Heart left ventricle (tissue), 16 donors: Measurements from ENCODE around the gene CNPY4. TPM values are rescaled to one million over a fixed set of nuclear protein-coding genes. Genes with fewer than 3 reads are reported as not detected.
A peak's percentile ranks its signal among the peaks of the same experiment; 100 is the strongest.

Source experiments
- ATAC-seq, 4 donors: fragments of 200-7000 bp; cut with Tn5 transposase; one replicate each; pipeline ENCODE4 v1.9.1; 2020 to 2022; ENCODE audit warnings: moderate library complexity in 4 of 4, mild to moderate bottlenecking in 3 of 4, moderate number of reproducible peaks in 1 of 4
- DNase-seq, 5 donors: peaks; one replicate each; pipeline ENCODE4 v3.0.0-alpha.2; 2020
- H3K27ac ChIP-seq, 12 donors: fragments of 200-600 bp; sonication (generic) in 4 of 12; one replicate each; pipeline versions ENCODE4 v1.5.0 to v1.8.0; 2016 to 2022; ENCODE audit warnings: mild to moderate bottlenecking in 2 of 12
- H3K27me3 ChIP-seq, 9 donors: fragments of 200-600 bp; sonication (generic) in 2 of 9; one replicate each; pipeline versions ENCODE4 v1.5.1 to v1.8.0; 2016 to 2022; ENCODE audit warnings: mild to moderate bottlenecking in 3 of 9
- H3K36me3 ChIP-seq, 9 donors: fragments of 200-600 bp; sonication (generic) in 2 of 9; one replicate each; pipeline versions ENCODE4 v1.5.0 to v1.8.0; 2018 to 2022; ENCODE audit warnings: mild to moderate bottlenecking in 2 of 9
- H3K4me1 ChIP-seq, 12 donors: fragments of 200-600 bp; sonication (generic) in 4 of 12; one replicate each; pipeline versions ENCODE4 v1.5.0 to v1.8.0; 2016 to 2022; ENCODE audit warnings: mild to moderate bottlenecking in 3 of 12
- H3K4me3 ChIP-seq, 12 donors: fragments of 200-600 bp; sonication (generic) in 4 of 12; one replicate each; pipeline versions ENCODE4 v1.5.0 to v1.8.0; 2017 to 2022; ENCODE audit warnings: mild to moderate bottlenecking in 9 of 12, moderate library complexity in 4 of 12
- H3K9me3 ChIP-seq, 12 donors: fragments of 200-600 bp; sonication (generic) in 4 of 12; one replicate each; pipeline versions ENCODE4 v1.5.0 to v1.8.0; 2016 to 2022; ENCODE audit warnings: mild to moderate bottlenecking in 1 of 12
- CTCF ChIP-seq, 12 donors: fragments of 200-600 bp; sonication (generic) in 4 of 12; IDR thresholded peaks; one replicate each; pipeline versions ENCODE4 v1.5.0 to v1.8.0; 2018 to 2022; ENCODE audit warnings: antibody characterized with exemption in 12 of 12, mild to moderate bottlenecking in 5 of 12
- POLR2A ChIP-seq, 2 donors: fragments of 450-650 bp; IDR thresholded peaks; one replicate each; pipeline ENCODE4 v1.6.1; 2017; ENCODE audit warnings: antibody characterized with exemption in 2 of 2, mild to moderate bottlenecking in 2 of 2, moderate library complexity in 2 of 2
- WGBS, 4 donors: extraction: QIAGEN DNeasy Blood & Tissue Kit in 2 of 4; methylation state at CpG; one replicate each; pipeline versions ENCODE4 v1.1.5 to v1.1.7; 2013 to 2018; 5-methylcytosine and 5-hydroxymethylcytosine counted together
- intact Hi-C, 10 donors: fragments of 100-400 bp; cut with DNase I; formaldehyde crosslinking; loops; one replicate each; pipeline versions ENCODE4 v1.11.1 to v1.14.2; 2022
- polyA plus RNA-seq, 2 donors: library from polyadenylated mRNA; stranded (reverse); fragments of 200-250 nt; gene quantifications; one replicate each; pipeline ENCODE4 v1.2.3, GENCODE V29; 2013
- total RNA-seq, 9 donors: library from RNA; depleted of rRNA in 2 of 9; stranded (reverse); fragments of >200 nt in 2 of 9; fragmentation: NEBNext Ultra II Directional in 3 of 9; extraction: Animal tissue kit (Norgen Biotek cat#: 25700) in 3 of 9; gene quantifications; one replicate each; pipeline versions ENCODE4 v1.1.0 to v1.2.4, GENCODE V29; 2016 to 2023
- donor health status: ischemic (EF 13 %, LVEDD 7.1; RV severe dilation, severe dysfunction).
- donor health status: healthy with polysubstance abuse.
- donor health status: DM: no; HTN: yes; CAD: no.
- donor health status: DM: no; HTN: no; CAD: no.
- donor health status: ischemic (EF 25% LVEDD 6.9; RV normal size, moderate dysfunction).
- donor health status: ischemic (EF 25% LVEDD 5.7; RV mildly dilated, moderate dysfunction).
- donor health status: healthy.
- donor health status: DM: yes; HTN: yes; CAD: no.
- donor health status: ischemic (EF 35%, LVEDD 5.7; RV mildly dilated, moderate dysfunction).
- donor health status: nonischemic (EF 11% LVEDD 7.7; RV severe dilation, severe dysfunction).
- donor health status: DM: yes; HTN: yes; CAD: no.
- donor health status: PGD.
- donor health status: ischemic (EF 29% LVEDD 5.4; RV normal size, mild dysfunction).
- donor health status: nonischemic (EF 23%, LVEDD 6.1; RV moderate dilation, normal function).

The CNPY4 gene
- total and polyA plus RNA-seq, 11 donors = 5.9 to 10.8 (median 8.5) TPM

- no peak for TF ChIP-seq CTCF (IDR thresholded peaks at IDR 0.05)
- no peak for TF ChIP-seq POLR2A (IDR thresholded peaks at IDR 0.05)
- WGBS, 4 donors = 68 to 74% (median 73%) methylated on average over 4 to 6 of the region's 6 CpGs
- intact Hi-C loops = no loop called here
Measured at GRCh38 chr7:100163006-100163531, 43.6 kb downstream of the CNPY4 start.

GRCh38 chr7:100163871-100164270 is 44.4 kb downstream of the CNPY4 start:
- Histone ChIP-seq H3K4me1 (peaks cover 0 to 33% (median 6%) of the 10 kb centered on the region in 12 donors), H3K9me3 (no peaks in the 10 kb centered on the region), H3K27me3 (peaks cover 0 to 25% (median 0%) of the 10 kb centered on the region in 9 donors), H3K4me3 (no peak overlapping the region), H3K36me3 (no peaks in the 10 kb centered on the region), H3K27ac (no peak overlapping the region)
- DNase-seq (no peak), ATAC-seq (no peak)
- WGBS, 4 donors = 86 to 98% (median 92%) methylated on average over 5 of the region's 5 CpGs
- TF ChIP-seq POLR2A (IDR thresholded peaks at IDR 0.05) (no peak), CTCF (IDR thresholded peaks at IDR 0.05) (no peak)
- intact Hi-C loops = no loop called here

More at GRCh38 chr7:100163006-100163531, 43.6 kb downstream of the CNPY4 start:
- no peak overlapping the region for H3K27ac ChIP-seq
- H3K4me3 ChIP-seq = no peak overlapping the region
- no peaks in the 10 kb centered on the region for H3K9me3 ChIP-seq
- ATAC-seq (no peak), DNase-seq (no peak)
- peaks cover 0 to 27% (median 6%) of the 10 kb centered on the region in 12 donors for H3K4me1 ChIP-seq
- no peaks in the 10 kb centered on the region for H3K36me3 ChIP-seq
- peaks cover 0 to 18% (median 0%) of the 10 kb centered on the region in 9 donors for H3K27me3 ChIP-seq

- Histone ChIP-seq H3K27ac (peak overlapping the region in 1 of 12 donors; percentile 73), H3K9me3 (no peaks in the 10 kb centered on the region), H3K4me1 (peaks cover 0 to 38% (median 7%) of the 10 kb centered on the region in 12 donors), H3K4me3 (no peak overlapping the region), H3K36me3 (no peaks in the 10 kb centered on the region), H3K27me3 (peaks cover 0 to 31% (median 7%) of the 10 kb centered on the region in 9 donors)
- WGBS, 4 donors = 63 to 78% (median 72%) methylated on average over 16 of the region's 16 CpGs
- ATAC-seq = no peak
- no peak for DNase-seq
- intact Hi-C loops = no loop called here
- TF ChIP-seq POLR2A (IDR thresholded peaks at IDR 0.05) (no peak), CTCF (IDR thresholded peaks at IDR 0.05) (no peak)
Measured at GRCh38 chr7:100166317-100166940, 47.0 kb downstream of the CNPY4 start.

GRCh38 chr7:100166970-100167911 is 47.8 kb downstream of the CNPY4 start:
- no peak for DNase-seq
- H3K36me3 ChIP-seq = no peaks in the 10 kb centered on the region
- peak overlapping the region in 5 of 12 donors; percentile 4 to 78 (median 73) for H3K27ac ChIP-seq
- peaks cover 0 to 43% (median 12%) of the 10 kb centered on the region in 12 donors for H3K4me1 ChIP-seq
- TF ChIP-seq POLR2A (IDR thresholded peaks at IDR 0.05) (no peak), CTCF (IDR thresholded peaks at IDR 0.05) (no peak)
- intact Hi-C loops = no loop called here
- WGBS, 4 donors = 31 to 53% (median 46%) methylated on average over 14 of the region's 14 CpGs
- ATAC-seq = peak in 1 of 4 donors; percentile 9
- H3K4me3 ChIP-seq = peak overlapping the region in 9 of 12 donors; percentile 43 to 69 (median 56)
- no peaks in the 10 kb centered on the region for H3K9me3 ChIP-seq
- H3K27me3 ChIP-seq = peaks cover 0 to 39% (median 15%) of the 10 kb centered on the region in 9 donors
